H1 (cell line): Measurements from ENCODE around the gene MDC1.
A peak's percentile ranks its signal among the peaks of the same experiment; 100 is the strongest.

Source experiments
- BRCA1 ChIP-seq: IDR thresholded peaks from 2 replicates; pipeline ENCODE4 v1.6.1; 2012; ENCODE audit warnings: low read depth, low read length, improper control_type of control experiment
- CEBPB ChIP-seq: IDR thresholded peaks from 2 replicates; pipeline ENCODE4 v1.6.1; 2012; ENCODE audit warnings: low read depth, low read length
- EP300 ChIP-seq, 2 experiments: IDR thresholded peaks; 1 replicate in 1 of 2; 2 replicates in 1 of 2; pipeline ENCODE4 v1.6.1; 2011 to 2012; ENCODE audit warnings: low read depth in 2 of 2, low read length in 2 of 2, mild to moderate bottlenecking in 2 of 2, borderline replicate concordance in 1 of 2, inconsistent platforms in 1 of 2, moderate library complexity in 1 of 2
- EZH2 ChIP-seq: fragments of 200-600 bp; sonication (generic); IDR thresholded peaks from 2 replicates; pipeline ENCODE4 v1.7.1; 2012; ENCODE audit warnings: low read depth, mild to moderate bottlenecking, moderate library complexity, low read length, inconsistent platforms; ENCODE audit not compliant: severe bottlenecking
- GABPA ChIP-seq: IDR thresholded peaks from 2 replicates; pipeline ENCODE4 v1.6.1; 2011; ENCODE audit warnings: mild to moderate bottlenecking, low read length, moderate library complexity, borderline replicate concordance; ENCODE audit not compliant: insufficient read depth
- POLR2A ChIP-seq, 2 experiments: IDR thresholded peaks; 1 replicate in 1 of 2; 2 replicates in 1 of 2; pipeline ENCODE4 v1.6.1; 2011; ENCODE audit warnings: low read depth in 2 of 2, low read length in 2 of 2, mild to moderate bottlenecking in 2 of 2; ENCODE audit errors: control extremely low read depth in 1 of 2
- SP4 ChIP-seq: IDR thresholded peaks from 2 replicates; pipeline ENCODE4 v1.6.1; 2012; ENCODE audit warnings: low read length, inconsistent platforms
- TF ChIP-seq, protein P1 (sequence below), 3 experiments: IDR thresholded peaks; 1 replicate in 2 of 3; 2 replicates in 1 of 3; pipeline versions ENCODE4 v1.5.1 to v1.6.1; 2011; ENCODE audit warnings: low read length in 3 of 3, mild to moderate bottlenecking in 3 of 3, inconsistent platforms in 2 of 3, low read depth in 1 of 3, moderate library complexity in 1 of 3; ENCODE audit not compliant: insufficient read depth in 1 of 3; ENCODE audit errors: control extremely low read depth in 1 of 3

GRCh38 chr6:30744054-30744805, 27.1 kb upstream of the MDC1 start, which contains the start of gene IER3:
- TF ChIP-seq, protein P1, sequence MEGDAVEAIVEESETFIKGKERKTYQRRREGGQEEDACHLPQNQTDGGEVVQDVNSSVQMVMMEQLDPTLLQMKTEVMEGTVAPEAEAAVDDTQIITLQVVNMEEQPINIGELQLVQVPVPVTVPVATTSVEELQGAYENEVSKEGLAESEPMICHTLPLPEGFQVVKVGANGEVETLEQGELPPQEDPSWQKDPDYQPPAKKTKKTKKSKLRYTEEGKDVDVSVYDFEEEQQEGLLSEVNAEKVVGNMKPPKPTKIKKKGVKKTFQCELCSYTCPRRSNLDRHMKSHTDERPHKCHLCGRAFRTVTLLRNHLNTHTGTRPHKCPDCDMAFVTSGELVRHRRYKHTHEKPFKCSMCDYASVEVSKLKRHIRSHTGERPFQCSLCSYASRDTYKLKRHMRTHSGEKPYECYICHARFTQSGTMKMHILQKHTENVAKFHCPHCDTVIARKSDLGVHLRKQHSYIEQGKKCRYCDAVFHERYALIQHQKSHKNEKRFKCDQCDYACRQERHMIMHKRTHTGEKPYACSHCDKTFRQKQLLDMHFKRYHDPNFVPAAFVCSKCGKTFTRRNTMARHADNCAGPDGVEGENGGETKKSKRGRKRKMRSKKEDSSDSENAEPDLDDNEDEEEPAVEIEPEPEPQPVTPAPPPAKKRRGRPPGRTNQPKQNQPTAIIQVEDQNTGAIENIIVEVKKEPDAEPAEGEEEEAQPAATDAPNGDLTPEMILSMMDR (IDR thresholded peaks at IDR 0.05; ENCODE audit: control extremely low read depth in 1 of 3, insufficient read depth in 1 of 3, low read depth in 1 of 3, low read length in 3 of 3), result peak; percentile 35 to 55 (median 40)
- TF ChIP-seq GABPA, result no peak
- TF ChIP-seq BRCA1, result no peak
- no peak for TF ChIP-seq EZH2
- TF ChIP-seq EP300 (IDR thresholded peaks at IDR 0.05; ENCODE audit: borderline replicate concordance in 1 of 2, low read depth in 2 of 2, low read length in 2 of 2), result no peak; a peak in 1 of 3 replicates
- peak; percentile 97 to 99 for TF ChIP-seq POLR2A (IDR thresholded peaks at IDR 0.05; ENCODE audit: control extremely low read depth in 1 of 2, low read depth in 2 of 2, low read length in 2 of 2)
- TF ChIP-seq SP4, result peak; percentile 59; the same call in 1 of the 2 replicates
- no peak for TF ChIP-seq CEBPB
